ENCODE results near the gene SATB2. TPM values are rescaled to one million over a fixed set of nuclear protein-coding genes. Genes with fewer than 3 reads are reported as not detected.
A peak's percentile ranks its signal among the peaks of the same experiment; 100 is the strongest.

Gene SATB2
- total RNA-seq, 1 experiment from 2014 or later: 22.1 TPM

DNA sequence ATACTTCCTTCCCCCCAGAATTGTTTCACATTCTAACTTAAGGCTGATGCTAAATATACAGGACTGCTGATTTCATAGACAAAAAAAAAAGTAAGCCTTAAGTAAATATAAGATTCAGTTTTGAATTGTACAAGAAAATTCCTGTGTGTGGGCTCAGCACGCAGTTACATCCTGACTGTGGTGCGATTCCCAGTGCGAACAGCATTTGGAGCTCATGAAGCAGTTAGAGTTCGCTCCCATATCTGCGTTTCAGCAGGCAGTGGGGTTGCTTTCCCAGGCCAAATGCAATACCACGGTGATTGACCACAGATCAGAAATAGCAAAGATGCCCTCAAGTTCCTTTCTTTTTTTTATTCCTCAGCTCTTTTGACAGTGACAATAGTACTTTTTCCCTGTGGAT, 75.6 kb downstream of the SATB2 start (continued):
- TF ChIP-seq, protein P1, sequence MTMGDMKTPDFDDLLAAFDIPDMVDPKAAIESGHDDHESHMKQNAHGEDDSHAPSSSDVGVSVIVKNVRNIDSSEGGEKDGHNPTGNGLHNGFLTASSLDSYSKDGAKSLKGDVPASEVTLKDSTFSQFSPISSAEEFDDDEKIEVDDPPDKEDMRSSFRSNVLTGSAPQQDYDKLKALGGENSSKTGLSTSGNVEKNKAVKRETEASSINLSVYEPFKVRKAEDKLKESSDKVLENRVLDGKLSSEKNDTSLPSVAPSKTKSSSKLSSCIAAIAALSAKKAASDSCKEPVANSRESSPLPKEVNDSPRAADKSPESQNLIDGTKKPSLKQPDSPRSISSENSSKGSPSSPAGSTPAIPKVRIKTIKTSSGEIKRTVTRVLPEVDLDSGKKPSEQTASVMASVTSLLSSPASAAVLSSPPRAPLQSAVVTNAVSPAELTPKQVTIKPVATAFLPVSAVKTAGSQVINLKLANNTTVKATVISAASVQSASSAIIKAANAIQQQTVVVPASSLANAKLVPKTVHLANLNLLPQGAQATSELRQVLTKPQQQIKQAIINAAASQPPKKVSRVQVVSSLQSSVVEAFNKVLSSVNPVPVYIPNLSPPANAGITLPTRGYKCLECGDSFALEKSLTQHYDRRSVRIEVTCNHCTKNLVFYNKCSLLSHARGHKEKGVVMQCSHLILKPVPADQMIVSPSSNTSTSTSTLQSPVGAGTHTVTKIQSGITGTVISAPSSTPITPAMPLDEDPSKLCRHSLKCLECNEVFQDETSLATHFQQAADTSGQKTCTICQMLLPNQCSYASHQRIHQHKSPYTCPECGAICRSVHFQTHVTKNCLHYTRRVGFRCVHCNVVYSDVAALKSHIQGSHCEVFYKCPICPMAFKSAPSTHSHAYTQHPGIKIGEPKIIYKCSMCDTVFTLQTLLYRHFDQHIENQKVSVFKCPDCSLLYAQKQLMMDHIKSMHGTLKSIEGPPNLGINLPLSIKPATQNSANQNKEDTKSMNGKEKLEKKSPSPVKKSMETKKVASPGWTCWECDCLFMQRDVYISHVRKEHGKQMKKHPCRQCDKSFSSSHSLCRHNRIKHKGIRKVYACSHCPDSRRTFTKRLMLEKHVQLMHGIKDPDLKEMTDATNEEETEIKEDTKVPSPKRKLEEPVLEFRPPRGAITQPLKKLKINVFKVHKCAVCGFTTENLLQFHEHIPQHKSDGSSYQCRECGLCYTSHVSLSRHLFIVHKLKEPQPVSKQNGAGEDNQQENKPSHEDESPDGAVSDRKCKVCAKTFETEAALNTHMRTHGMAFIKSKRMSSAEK (CRISPR knock-in tag; IDR thresholded peaks at IDR 0.05; ENCODE audit: borderline replicate concordance): no peak
- TF ChIP-seq JUN (CRISPR knock-in tag; IDR thresholded peaks at IDR 0.05): no peak

DNA sequence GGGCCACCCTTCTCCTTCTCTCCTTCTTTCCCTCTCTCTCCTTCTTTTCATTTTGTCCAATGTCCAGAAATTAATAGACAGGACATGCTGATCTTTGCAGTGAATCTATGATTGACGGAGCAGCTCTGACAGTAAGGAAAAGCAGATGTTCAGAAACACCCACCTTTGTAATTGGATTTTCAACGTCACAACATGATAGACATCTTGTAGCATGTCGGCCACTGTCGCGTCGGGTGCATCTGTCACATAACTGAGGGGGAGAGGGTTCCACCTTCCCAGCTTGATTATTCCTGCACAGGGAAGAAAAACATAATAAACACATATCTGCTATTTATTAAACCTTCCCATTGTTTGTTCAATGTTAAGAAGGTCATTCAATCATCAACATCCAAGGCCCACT, 76.2 kb downstream of the SATB2 start:
- Mint-ChIP-seq H3K4me3 (no peak overlapping the region), H3K9me3 (no peaks in the 10 kb centered on the region), H3K36me3 (peaks cover 15% of the 10 kb centered on the region), H3K4me1 (peaks cover 7% of the 10 kb centered on the region; the same call in 1 of the 2 replicates), H3K27ac (peak overlapping the region; percentile 67; the same call in 1 of the 2 replicates), H3K27me3 (ENCODE audit: low read depth) (no peaks in the 10 kb centered on the region)
- no peak for DNase-seq (ENCODE audit: low spot score)
- POLR2A ChIA-PET: no interaction called here
- TF ChIP-seq, protein P2, sequence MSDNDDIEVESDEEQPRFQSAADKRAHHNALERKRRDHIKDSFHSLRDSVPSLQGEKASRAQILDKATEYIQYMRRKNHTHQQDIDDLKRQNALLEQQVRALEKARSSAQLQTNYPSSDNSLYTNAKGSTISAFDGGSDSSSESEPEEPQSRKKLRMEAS (CRISPR knock-in tag; IDR thresholded peaks at IDR 0.05): no peak
- no peak for TF ChIP-seq GABPB1 (CRISPR knock-in tag; IDR thresholded peaks at IDR 0.05)
- no peak for TF ChIP-seq CREB1 (CRISPR knock-in tag; IDR thresholded peaks at IDR 0.05)
- CTCF ChIA-PET: no interaction called here
- no peak for ATAC-seq

DNA sequence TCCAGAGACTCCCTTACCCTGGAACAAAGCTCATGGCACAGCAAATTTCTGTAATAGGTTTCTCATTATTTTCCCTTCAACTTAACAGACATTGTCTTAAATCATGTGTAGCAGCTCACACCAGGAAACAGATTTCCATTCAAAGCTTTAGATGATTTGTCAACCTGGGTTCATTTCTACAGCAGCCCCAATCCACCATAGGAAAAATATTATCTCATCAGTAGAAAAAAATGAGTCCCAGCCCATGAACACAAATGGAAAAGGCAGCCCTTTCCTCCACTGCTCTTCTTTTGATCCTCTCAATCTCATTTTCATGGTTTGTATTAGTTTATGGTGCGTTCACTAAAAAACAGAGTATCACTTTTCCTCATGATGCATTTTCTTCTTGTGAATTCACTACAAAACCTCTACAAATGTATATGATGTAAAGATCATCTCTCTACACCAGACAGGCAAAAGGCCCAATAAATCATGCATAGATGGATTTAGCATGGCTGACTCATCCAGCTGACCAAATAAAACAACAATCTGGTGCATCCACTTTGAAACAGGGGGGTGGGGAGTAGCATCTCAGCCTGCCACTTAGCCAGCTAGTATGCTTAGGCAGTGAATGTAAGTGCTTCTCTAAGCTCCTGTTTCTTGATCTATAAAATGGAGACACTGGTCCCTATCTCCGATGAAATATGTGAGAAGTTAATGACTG, 78.6 kb downstream of the SATB2 start:
- Mint-ChIP-seq H3K4me3 (no peak overlapping the region), H3K9me3 (no peaks in the 10 kb centered on the region), H3K27ac (no peak overlapping the region), H3K36me3 (peaks cover 18% of the 10 kb centered on the region), H3K27me3 (ENCODE audit: low read depth) (no peaks in the 10 kb centered on the region), H3K4me1 (peaks cover 7% of the 10 kb centered on the region; the same call in 1 of the 2 replicates)
- ChIA-PET POLR2A (no interaction called here), CTCF (no interaction called here)
- ATAC-seq (no peak), DNase-seq (ENCODE audit: low spot score) (no peak)
- TF ChIP-seq SMAD4 (CRISPR knock-in tag; IDR thresholded peaks at IDR 0.05): no peak
- TF ChIP-seq, protein P3, sequence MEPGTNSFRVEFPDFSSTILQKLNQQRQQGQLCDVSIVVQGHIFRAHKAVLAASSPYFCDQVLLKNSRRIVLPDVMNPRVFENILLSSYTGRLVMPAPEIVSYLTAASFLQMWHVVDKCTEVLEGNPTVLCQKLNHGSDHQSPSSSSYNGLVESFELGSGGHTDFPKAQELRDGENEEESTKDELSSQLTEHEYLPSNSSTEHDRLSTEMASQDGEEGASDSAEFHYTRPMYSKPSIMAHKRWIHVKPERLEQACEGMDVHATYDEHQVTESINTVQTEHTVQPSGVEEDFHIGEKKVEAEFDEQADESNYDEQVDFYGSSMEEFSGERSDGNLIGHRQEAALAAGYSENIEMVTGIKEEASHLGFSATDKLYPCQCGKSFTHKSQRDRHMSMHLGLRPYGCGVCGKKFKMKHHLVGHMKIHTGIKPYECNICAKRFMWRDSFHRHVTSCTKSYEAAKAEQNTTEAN (CRISPR knock-in tag; IDR thresholded peaks at IDR 0.05): no peak
- TF ChIP-seq SP1 (CRISPR knock-in tag; conservative IDR thresholded peaks at IDR 0.05): no peak
- TF ChIP-seq ZNF671 (CRISPR knock-in tag; IDR thresholded peaks at IDR 0.05): no peak
- no peak for TF ChIP-seq ZBTB21 (CRISPR knock-in tag; IDR thresholded peaks at IDR 0.05; ENCODE audit: borderline replicate concordance)
- no peak for TF ChIP-seq ZNF396 (CRISPR knock-in tag; IDR thresholded peaks at IDR 0.05; ENCODE audit: borderline replicate concordance)
- no peak for TF ChIP-seq FOXJ3 (CRISPR knock-in tag; IDR thresholded peaks at IDR 0.05; ENCODE audit: borderline replicate concordance)

DNA sequence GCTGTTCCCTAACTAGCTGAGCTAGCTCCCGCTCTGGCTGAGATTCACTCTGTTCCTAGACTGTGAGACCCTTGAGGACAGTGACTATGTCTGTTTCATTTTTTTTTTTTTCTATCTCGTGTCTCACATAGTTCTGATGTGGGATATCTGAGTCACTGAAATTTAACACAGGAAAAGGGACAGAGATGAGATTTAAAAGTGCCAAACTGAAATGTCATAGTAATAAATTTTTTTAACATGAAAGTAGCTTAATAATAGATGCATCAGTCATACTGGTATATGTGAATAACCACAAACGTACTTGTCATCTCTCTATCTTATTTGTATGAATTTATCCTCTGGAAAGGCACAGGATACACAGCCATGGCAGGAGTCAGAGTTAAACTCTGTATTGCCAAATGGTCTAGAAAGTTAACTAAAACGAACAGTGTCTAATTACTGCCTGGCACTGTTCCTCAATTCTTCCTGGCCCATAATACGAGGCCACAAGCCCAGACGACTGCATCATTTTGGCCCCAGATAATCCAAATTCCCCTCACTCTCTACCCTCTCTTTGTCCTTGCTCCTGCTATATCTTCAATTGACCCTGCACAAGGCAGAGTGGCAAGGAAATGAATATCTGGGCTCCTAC, 87.5 kb downstream of the SATB2 start:
- ATAC-seq: peak; percentile 47; the same call in 1 of the 2 replicates
- H3K27ac Mint-ChIP-seq: no peak overlapping the region
- H3K4me1 Mint-ChIP-seq: peaks cover 16% of the 10 kb centered on the region
- POLR2A ChIA-PET: interaction anchor here (0.7 kb wide), 1 partner anchor 430 kb away, joined by 3 read pairs; no protein-coding TSS in a partner anchor
- no peaks in the 10 kb centered on the region for H3K27me3 Mint-ChIP-seq (ENCODE audit: low read depth)
- DNase-seq (ENCODE audit: low spot score): no peak
- H3K9me3 Mint-ChIP-seq: no peaks in the 10 kb centered on the region
- CTCF ChIA-PET: no interaction called here
- no peak overlapping the region for H3K4me3 Mint-ChIP-seq
- H3K36me3 Mint-ChIP-seq: 0 out of 2 replicates have a peak, but pooled peaks cover 4% of the 10 kb centered on the region
- no peak for TF ChIP-seq ETV6 (CRISPR knock-in tag; IDR thresholded peaks at IDR 0.05)
- TF ChIP-seq, protein P4, sequence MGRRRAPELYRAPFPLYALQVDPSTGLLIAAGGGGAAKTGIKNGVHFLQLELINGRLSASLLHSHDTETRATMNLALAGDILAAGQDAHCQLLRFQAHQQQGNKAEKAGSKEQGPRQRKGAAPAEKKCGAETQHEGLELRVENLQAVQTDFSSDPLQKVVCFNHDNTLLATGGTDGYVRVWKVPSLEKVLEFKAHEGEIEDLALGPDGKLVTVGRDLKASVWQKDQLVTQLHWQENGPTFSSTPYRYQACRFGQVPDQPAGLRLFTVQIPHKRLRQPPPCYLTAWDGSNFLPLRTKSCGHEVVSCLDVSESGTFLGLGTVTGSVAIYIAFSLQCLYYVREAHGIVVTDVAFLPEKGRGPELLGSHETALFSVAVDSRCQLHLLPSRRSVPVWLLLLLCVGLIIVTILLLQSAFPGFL (CRISPR knock-in tag; IDR thresholded peaks at IDR 0.05; ENCODE audit: borderline replicate concordance): no peak
- TF ChIP-seq SP1 (CRISPR knock-in tag; conservative IDR thresholded peaks at IDR 0.05): no peak
- TF ChIP-seq, protein P5, sequence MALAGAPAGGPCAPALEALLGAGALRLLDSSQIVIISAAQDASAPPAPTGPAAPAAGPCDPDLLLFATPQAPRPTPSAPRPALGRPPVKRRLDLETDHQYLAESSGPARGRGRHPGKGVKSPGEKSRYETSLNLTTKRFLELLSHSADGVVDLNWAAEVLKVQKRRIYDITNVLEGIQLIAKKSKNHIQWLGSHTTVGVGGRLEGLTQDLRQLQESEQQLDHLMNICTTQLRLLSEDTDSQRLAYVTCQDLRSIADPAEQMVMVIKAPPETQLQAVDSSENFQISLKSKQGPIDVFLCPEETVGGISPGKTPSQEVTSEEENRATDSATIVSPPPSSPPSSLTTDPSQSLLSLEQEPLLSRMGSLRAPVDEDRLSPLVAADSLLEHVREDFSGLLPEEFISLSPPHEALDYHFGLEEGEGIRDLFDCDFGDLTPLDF (CRISPR knock-in tag; IDR thresholded peaks at IDR 0.05): no peak
- TF ChIP-seq EMX1 (CRISPR knock-in tag; IDR thresholded peaks at IDR 0.05): no peak

Measured in WTC11 (cell line).